Neuron (in vitro differentiated cells): ENCODE results near the gene DRD4.
"Not testable (repeated sequence)": the region's sequence is repeated elsewhere in the genome, so short reads cannot be mapped to it uniquely, and the experiment has no call there.

ENCODE experiments used
- H2AFZ ChIP-seq: one replicate; pipeline ENCODE4 v1.6.1; 2013; ENCODE audit warnings: low read depth, mild to moderate bottlenecking, inconsistent platforms, low read length, moderate library complexity
- H3K27me3 ChIP-seq: one replicate; pipeline ENCODE4 v1.6.1; 2013; ENCODE audit warnings: low read length; ENCODE audit not compliant: insufficient read depth
- H3K36me3 ChIP-seq: one replicate; pipeline ENCODE4 v1.6.1; 2013; ENCODE audit warnings: low read length; ENCODE audit not compliant: insufficient read depth
- H3K4me1 ChIP-seq: one replicate; pipeline ENCODE4 v1.6.1; 2013; ENCODE audit warnings: low read length; ENCODE audit not compliant: insufficient read depth
- H3K4me3 ChIP-seq: 2 replicates; pipeline ENCODE4 v1.5.1; 2013; ENCODE audit warnings: mild to moderate bottlenecking, low read length, moderate library complexity
- H3K9me3 ChIP-seq: one replicate; pipeline ENCODE4 v1.6.1; 2013; ENCODE audit warnings: low read length

Gene DRD4

GRCh38 chr11:665704-666281, 28.7 kb downstream of the DRD4 start:
- Histone ChIP-seq H3K27me3 (no peaks in the 10 kb centered on the region), H3K9me3 (peaks cover 9% of the 10 kb centered on the region), H3K4me3 (no peak overlapping the region), H3K36me3 (peaks cover 25% of the 10 kb centered on the region), H3K4me1 (no peaks in the 10 kb centered on the region), H2AFZ (no peak overlapping the region)

DNA sequence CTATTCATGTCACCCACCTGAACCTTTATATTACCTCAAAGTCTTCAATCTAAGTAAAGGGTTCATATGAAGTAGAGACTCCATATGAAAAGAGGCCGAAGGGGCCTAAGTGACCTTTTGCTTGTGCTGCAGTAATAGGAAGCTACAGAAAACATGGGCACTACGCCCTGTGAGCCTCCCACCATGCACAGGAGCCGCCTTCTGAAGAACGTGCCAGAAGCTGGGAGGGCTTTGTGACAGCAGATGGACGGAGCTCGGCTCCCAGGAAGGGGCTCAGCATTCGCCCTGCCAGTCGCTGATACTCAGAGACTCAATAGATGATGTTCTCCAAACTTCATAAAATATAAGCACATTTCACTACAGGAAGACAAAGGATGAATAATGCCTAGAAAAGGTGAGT, 36.8 kb downstream of the DRD4 start:
- H3K4me3 ChIP-seq, result no peak overlapping the region
- H3K9me3 ChIP-seq, result no peaks in the 10 kb centered on the region
- no peaks in the 10 kb centered on the region for H3K27me3 ChIP-seq
- no peak overlapping the region for H2AFZ ChIP-seq
- peaks cover 50% of the 10 kb centered on the region for H3K36me3 ChIP-seq
- H3K4me1 ChIP-seq, result no peaks in the 10 kb centered on the region

- Histone ChIP-seq H3K4me1 (no peaks in the 10 kb centered on the region), H3K4me3 (no peak overlapping the region), H3K9me3 (no peaks in the 10 kb centered on the region), H3K36me3 (peaks cover 50% of the 10 kb centered on the region), H3K27me3 (no peaks in the 10 kb centered on the region), H2AFZ (no peak overlapping the region)
Observed at GRCh38 chr11:674406-674805, 37.3 kb downstream of the DRD4 start.

DNA sequence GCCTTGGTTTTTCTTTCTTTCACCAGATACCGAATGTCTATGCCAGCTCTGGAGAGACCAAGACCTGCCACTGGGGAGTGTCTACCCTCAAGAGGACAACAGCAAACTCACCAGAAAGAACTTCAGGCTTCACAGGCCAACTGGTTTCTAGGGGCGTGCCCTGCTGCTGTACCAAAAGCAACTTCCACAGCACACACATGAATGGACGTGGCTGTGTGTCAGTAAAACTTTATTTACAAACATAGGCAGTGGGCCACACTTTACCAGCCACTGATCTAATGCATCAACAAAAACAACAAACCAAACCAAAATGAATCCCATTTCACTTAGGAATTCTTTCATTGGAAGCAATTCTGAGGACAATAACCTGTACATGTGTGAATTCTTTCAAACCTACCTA, 41.2 kb downstream of the DRD4 start:
- no peaks in the 10 kb centered on the region for H3K27me3 ChIP-seq
- H3K9me3 ChIP-seq, result no peaks in the 10 kb centered on the region
- H3K4me1 ChIP-seq, result no peaks in the 10 kb centered on the region
- H3K36me3 ChIP-seq, result peaks cover 72% of the 10 kb centered on the region
- H2AFZ ChIP-seq, result no peak overlapping the region
- H3K4me3 ChIP-seq, result no peak overlapping the region

DNA sequence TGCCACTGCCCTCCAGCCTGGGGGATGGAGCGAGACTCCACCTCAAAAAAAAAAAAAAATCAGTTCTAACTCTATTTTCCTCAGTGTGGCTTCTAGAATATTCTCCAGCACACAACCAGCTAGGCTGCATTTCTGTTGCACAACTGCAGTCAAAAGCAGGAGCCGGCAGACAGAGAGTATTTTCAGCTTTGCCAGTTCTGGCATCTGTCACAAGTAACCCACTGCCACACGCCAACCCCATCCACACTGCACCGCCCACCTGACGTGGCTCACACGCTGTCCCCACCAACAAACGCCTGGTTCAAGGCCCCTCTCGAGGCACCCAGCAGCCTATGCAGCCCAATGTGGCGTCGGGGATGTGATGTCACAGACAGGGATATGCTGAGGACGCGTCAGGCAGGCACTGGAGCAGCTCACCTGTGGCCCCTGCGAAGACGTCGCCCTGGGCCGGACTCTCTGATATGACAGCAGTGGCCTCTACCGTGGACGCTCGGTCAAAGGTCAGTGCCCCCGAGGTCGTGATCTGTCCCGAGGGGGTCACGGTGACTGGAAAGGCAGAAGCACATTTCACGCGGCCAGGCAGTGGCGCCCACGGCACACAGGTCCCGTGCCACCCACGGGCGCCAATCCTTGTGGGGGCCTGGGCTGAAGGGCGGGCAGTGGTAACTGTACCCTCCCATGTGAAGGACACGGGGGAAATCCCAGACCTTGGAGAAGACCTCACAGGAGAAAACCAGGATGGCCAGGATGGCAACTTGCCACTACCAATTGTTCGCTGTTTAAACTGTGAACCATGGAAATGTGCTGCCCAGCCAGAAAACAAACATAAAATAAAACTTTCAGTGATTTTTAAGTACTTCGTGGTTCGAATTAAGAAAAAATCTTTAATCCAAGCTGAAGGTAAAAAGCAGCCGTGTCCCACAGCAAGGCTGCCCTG, 42.5 kb downstream of the DRD4 start:
- Histone ChIP-seq H3K9me3 (no peaks in the 10 kb centered on the region), H3K4me1 (no peaks in the 10 kb centered on the region), H3K27me3 (no peaks in the 10 kb centered on the region), H2AFZ (no peak overlapping the region), H3K4me3 (no peak overlapping the region), H3K36me3 (peaks cover 71% of the 10 kb centered on the region)

DNA sequence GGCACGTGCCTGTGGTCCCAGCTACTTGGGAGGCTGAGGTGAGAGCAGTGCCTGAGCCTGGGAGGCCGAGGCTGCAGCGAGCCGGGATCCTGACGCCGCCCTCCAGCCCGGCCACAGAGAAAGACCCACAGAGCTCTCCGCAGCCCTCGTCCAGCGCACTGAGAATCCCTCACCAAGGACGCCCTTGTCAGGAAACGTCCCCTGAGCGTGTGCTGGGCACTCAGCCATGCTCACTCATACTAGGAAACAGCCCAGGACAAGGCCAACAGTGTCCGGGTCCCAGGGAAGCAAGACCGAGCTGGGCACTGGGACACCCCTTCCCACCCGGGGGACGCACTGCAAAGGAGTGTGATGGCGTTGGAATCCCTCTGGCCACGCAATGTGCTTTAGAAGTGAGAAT, 43.4 kb downstream of the DRD4 start:
- Histone ChIP-seq H3K4me1 (no peaks in the 10 kb centered on the region), H3K36me3 (peaks cover 70% of the 10 kb centered on the region), H2AFZ (no peak overlapping the region), H3K9me3 (no peaks in the 10 kb centered on the region), H3K4me3 (no peak overlapping the region), H3K27me3 (no peaks in the 10 kb centered on the region)

- peaks cover 70% of the 10 kb centered on the region for H3K36me3 ChIP-seq
Observed at GRCh38 chr11:680970-681369, 43.9 kb downstream of the DRD4 start.

GRCh38 chr11:686451-687243, 49.6 kb downstream of the DRD4 start:
- H3K4me3 ChIP-seq, result no peak overlapping the region
- peaks cover 76% of the 10 kb centered on the region for H3K36me3 ChIP-seq
- no peaks in the 10 kb centered on the region for H3K4me1 ChIP-seq
- H3K9me3 ChIP-seq, result no peaks in the 10 kb centered on the region
- no peak overlapping the region for H2AFZ ChIP-seq
- H3K27me3 ChIP-seq, result no peaks in the 10 kb centered on the region

More at GRCh38 chr11:680970-681369, 43.9 kb downstream of the DRD4 start:
- H3K4me1 ChIP-seq, result no peaks in the 10 kb centered on the region
- no peak overlapping the region for H2AFZ ChIP-seq
- H3K4me3 ChIP-seq, result no peak overlapping the region
- no peaks in the 10 kb centered on the region for H3K9me3 ChIP-seq
- no peaks in the 10 kb centered on the region for H3K27me3 ChIP-seq

DNA sequence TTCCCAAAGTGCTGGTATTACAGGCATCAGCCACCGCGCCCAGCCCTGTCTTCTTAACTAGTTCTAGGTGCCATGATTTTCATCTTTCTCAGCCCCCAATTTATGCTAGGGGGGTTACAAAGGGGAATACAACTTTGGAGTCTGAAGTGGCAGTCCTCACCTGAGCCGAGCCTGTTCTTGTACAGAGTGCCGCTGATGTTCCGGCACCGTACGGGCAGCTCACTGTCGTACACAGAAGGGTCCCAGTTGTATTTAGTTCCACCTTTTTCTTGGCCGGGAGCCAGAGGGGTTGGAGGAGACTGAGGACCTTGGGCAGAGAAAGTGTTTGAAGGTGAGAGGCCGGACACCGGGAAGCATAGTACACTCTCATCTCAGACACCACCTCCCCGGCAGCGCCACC, 50.7 kb downstream of the DRD4 start:
- no peaks in the 10 kb centered on the region for H3K9me3 ChIP-seq
- H3K4me1 ChIP-seq, result no peaks in the 10 kb centered on the region
- peaks cover 65% of the 10 kb centered on the region for H3K36me3 ChIP-seq
- H3K27me3 ChIP-seq, result no peaks in the 10 kb centered on the region
- H3K4me3 ChIP-seq, result no peak overlapping the region
- no peak overlapping the region for H2AFZ ChIP-seq

DNA sequence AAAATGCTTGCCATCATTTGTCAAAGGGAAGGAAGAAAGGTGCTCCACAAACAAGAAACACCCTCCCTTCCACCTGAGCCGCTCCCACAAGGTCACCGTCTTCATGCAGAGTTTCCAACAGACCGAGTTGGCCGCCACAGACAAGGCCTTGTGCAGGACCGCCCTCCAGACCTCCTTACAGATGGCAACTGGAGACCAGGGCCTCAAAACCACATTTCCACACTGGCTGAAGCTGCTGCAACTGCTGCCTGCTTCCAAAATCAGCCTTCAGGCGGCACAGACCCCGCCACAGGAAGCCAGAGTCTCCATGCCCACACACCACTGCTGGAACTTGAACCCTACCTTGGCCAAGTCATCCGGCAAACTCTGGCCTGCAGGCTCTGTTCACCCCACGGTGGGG, 51.6 kb downstream of the DRD4 start:
- Histone ChIP-seq H3K36me3 (peaks cover 57% of the 10 kb centered on the region), H3K27me3 (no peaks in the 10 kb centered on the region), H3K9me3 (no peaks in the 10 kb centered on the region), H3K4me1 (peaks cover 8% of the 10 kb centered on the region), H2AFZ (no peak overlapping the region), H3K4me3 (no peak overlapping the region)

GRCh38 chr11:689625-690024, 52.6 kb downstream of the DRD4 start:
- H3K36me3 ChIP-seq, result peaks cover 49% of the 10 kb centered on the region
- peaks cover 17% of the 10 kb centered on the region for H3K4me1 ChIP-seq
- no peaks in the 10 kb centered on the region for H3K27me3 ChIP-seq
- H3K4me3 ChIP-seq, result no peak overlapping the region
- no peaks in the 10 kb centered on the region for H3K9me3 ChIP-seq
- no peak overlapping the region for H2AFZ ChIP-seq

DNA sequence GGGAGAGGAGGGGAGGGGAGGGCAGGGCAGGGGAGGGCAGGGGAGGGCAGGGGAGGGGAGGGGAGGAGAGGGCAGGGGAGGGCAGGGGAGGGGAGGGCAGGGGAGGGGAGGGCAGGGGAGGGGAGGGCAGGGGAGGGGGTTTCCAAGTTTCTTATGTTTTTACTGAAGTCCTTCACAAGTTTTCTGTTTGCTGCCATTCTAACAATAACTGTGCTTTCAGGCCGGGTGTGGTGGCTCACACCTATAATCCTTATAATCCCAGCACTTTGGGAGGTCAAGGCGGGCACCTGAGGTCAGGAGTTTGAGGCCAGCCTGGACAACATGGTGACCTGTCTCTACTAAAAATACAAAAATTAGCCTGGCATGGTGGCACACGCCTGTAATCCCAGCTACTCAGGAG, 53.2 kb downstream of the DRD4 start:
- not testable (repeated sequence) for H3K27me3 ChIP-seq, H2AFZ ChIP-seq, H3K9me3 ChIP-seq, H3K4me3 ChIP-seq
- peaks cover 17% of the 10 kb centered on the region for H3K4me1 ChIP-seq
- H3K36me3 ChIP-seq, result peaks cover 47% of the 10 kb centered on the region
